Measurements from ENCODE around the gene GXYLT2. TPM values are rescaled to one million over a fixed set of nuclear protein-coding genes. Genes with fewer than 3 reads are reported as not detected.

Gene GXYLT2
- total RNA-seq, 1 donor from 2014 or later = 10.1 TPM

- Histone ChIP-seq H3K4me3 (no peak overlapping the region), H3K36me3 (no peaks in the 10 kb centered on the region), H3K27me3 (no peaks in the 10 kb centered on the region), H3K27ac (peak overlapping the region; percentile 38), H3K4me1 (no peaks in the 10 kb centered on the region), H3K9me3 (no peaks in the 10 kb centered on the region)
- intact Hi-C loops (cut with DNase I) = loop anchor here (10.0 kb wide), 1 partner anchor 111 kb away; the partner anchor contains the start of gene EBLN2
- no peak for TF ChIP-seq POLR2AphosphoS5 (IDR thresholded peaks at IDR 0.05; ENCODE audit: insufficient read depth in 1 of 2, low read depth in 1 of 2)
- TF ChIP-seq, protein P1, sequence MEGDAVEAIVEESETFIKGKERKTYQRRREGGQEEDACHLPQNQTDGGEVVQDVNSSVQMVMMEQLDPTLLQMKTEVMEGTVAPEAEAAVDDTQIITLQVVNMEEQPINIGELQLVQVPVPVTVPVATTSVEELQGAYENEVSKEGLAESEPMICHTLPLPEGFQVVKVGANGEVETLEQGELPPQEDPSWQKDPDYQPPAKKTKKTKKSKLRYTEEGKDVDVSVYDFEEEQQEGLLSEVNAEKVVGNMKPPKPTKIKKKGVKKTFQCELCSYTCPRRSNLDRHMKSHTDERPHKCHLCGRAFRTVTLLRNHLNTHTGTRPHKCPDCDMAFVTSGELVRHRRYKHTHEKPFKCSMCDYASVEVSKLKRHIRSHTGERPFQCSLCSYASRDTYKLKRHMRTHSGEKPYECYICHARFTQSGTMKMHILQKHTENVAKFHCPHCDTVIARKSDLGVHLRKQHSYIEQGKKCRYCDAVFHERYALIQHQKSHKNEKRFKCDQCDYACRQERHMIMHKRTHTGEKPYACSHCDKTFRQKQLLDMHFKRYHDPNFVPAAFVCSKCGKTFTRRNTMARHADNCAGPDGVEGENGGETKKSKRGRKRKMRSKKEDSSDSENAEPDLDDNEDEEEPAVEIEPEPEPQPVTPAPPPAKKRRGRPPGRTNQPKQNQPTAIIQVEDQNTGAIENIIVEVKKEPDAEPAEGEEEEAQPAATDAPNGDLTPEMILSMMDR (IDR thresholded peaks at IDR 0.05) = no peak
- TF ChIP-seq POLR2A (IDR thresholded peaks at IDR 0.05) = no peak
- DNase-seq (ENCODE audit: extremely low spot score in 2 of 2) = no peak
These were observed 65.6 kb downstream of the GXYLT2 start for GRCh38 chr3:72953325-72953956.

GRCh38 chr3:72957297-72957696, 69.5 kb downstream of the GXYLT2 start:
- Histone ChIP-seq H3K36me3 (no peaks in the 10 kb centered on the region), H3K27ac (no peak overlapping the region), H3K4me3 (no peak overlapping the region), H3K9me3 (no peaks in the 10 kb centered on the region), H3K4me1 (peaks cover 4% of the 10 kb centered on the region), H3K27me3 (no peaks in the 10 kb centered on the region)
- intact Hi-C loops (cut with DNase I) = loop anchor here (10.0 kb wide), 1 partner anchor 108 kb away; the partner anchor contains the start of gene EBLN2
- no peak for DNase-seq (ENCODE audit: extremely low spot score in 2 of 2)
- TF ChIP-seq POLR2AphosphoS5 (IDR thresholded peaks at IDR 0.05; ENCODE audit: insufficient read depth in 1 of 2, low read depth in 1 of 2) (no peak), POLR2A (IDR thresholded peaks at IDR 0.05) (no peak)
- TF ChIP-seq, protein P1 (IDR thresholded peaks at IDR 0.05) = no peak

DNA sequence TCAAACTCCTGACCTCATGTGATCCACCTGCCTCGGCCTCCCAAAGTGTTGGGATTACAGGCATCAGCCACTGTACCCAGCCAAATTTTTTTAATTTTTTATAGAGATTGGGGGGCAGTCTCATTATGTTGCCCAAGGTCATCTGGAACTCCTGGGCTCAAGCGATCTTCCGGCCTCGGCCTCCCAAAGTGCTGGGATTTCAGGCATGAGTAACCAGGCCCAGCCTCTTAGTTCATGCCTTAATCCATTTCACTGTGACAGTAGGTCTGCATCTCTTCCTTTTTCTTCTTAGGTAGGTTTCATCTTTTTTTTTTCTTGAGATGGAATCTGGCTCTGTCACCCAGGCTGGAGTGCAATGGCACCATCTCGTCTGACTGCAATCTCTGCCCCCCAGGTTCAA, 71.5 kb downstream of the GXYLT2 start:
- H3K36me3 ChIP-seq = no peaks in the 10 kb centered on the region
- no peak overlapping the region for H3K27ac ChIP-seq
- TF ChIP-seq, protein P1 (IDR thresholded peaks at IDR 0.05) = no peak
- TF ChIP-seq POLR2A (IDR thresholded peaks at IDR 0.05) (no peak), POLR2AphosphoS5 (IDR thresholded peaks at IDR 0.05; ENCODE audit: insufficient read depth in 1 of 2, low read depth in 1 of 2) (no peak)
- DNase-seq (ENCODE audit: extremely low spot score in 2 of 2) = no peak
- intact Hi-C loops (cut with DNase I) = loop anchor here (10.0 kb wide), 1 partner anchor 105 kb away; the partner anchor contains the start of gene EBLN2
- H3K9me3 ChIP-seq = no peaks in the 10 kb centered on the region
- peaks cover 4% of the 10 kb centered on the region for H3K4me1 ChIP-seq
- no peak overlapping the region for H3K4me3 ChIP-seq
- no peaks in the 10 kb centered on the region for H3K27me3 ChIP-seq

DNA sequence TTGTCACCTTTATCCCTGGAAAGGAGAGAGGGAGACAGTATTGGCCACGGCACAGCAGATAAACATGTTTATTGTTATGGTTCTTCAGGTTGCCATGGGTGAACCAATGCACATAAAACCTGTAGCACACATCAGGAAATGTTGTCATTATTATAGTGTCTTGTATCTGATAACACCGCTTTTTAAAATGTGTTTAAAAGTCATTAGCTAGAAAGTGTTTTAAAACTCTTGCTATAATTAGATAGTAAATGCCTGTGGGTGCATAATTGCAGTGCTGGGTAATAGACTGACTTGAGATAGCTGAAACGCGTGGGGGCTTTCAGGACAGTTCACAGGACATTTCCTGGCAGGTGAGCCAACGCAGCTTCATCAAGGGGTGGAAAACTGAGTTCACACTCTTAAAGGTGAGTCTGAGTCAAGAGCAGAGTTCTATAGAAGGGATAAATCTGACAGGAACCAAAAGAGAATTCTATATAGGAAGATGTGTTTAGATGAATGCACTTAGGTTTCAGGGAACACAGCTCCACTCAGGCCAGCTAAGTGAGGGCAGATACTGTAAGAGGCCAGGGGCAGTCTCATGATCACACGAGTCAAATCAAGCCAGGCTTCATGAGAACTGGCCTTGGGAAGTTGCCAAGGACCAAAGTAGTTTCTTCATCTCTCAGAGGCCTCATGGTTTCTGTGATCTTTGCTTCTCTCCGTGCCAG, 73.1 kb downstream of the GXYLT2 start:
- H3K4me3 ChIP-seq = no peak overlapping the region
- DNase-seq (ENCODE audit: extremely low spot score in 2 of 2) = no peak
- no peak overlapping the region for H3K27ac ChIP-seq
- H3K9me3 ChIP-seq = no peaks in the 10 kb centered on the region
- no peaks in the 10 kb centered on the region for H3K36me3 ChIP-seq
- TF ChIP-seq POLR2A (IDR thresholded peaks at IDR 0.05) = no peak
- TF ChIP-seq POLR2AphosphoS5 (IDR thresholded peaks at IDR 0.05; ENCODE audit: insufficient read depth in 1 of 2, low read depth in 1 of 2) = no peak
- TF ChIP-seq, protein P1 (IDR thresholded peaks at IDR 0.05) = no peak
- intact Hi-C loops (cut with DNase I) = no loop called here
- H3K4me1 ChIP-seq = peaks cover 4% of the 10 kb centered on the region
- no peaks in the 10 kb centered on the region for H3K27me3 ChIP-seq

DNA sequence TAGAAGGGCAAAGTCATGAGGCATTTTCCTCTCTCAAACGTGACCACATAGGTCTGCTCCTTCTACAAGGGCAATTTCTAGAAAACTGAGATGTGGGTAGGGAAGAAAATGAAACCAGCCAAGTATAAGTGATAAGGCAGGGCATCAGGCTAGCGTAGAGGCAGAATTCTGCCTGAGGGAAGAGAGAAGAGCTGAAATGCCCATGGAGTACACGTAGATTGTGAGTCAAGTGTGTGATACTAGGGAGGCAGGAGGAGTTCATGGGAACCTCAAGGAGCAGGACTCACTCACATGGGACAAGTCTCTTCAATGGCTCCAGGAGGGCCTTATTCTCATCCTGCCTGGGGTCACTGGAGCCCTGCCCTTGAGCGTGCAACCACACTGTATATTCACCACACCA, 73.9 kb downstream of the GXYLT2 start:
- no peak overlapping the region for H3K27ac ChIP-seq
- no peak for DNase-seq (ENCODE audit: extremely low spot score in 2 of 2)
- H3K36me3 ChIP-seq = no peaks in the 10 kb centered on the region
- intact Hi-C loops (cut with DNase I) = no loop called here
- TF ChIP-seq, protein P1 (IDR thresholded peaks at IDR 0.05) = no peak
- TF ChIP-seq POLR2A (IDR thresholded peaks at IDR 0.05) (no peak), POLR2AphosphoS5 (IDR thresholded peaks at IDR 0.05; ENCODE audit: insufficient read depth in 1 of 2, low read depth in 1 of 2) (no peak)
- no peaks in the 10 kb centered on the region for H3K9me3 ChIP-seq
- H3K4me1 ChIP-seq = peaks cover 4% of the 10 kb centered on the region
- no peaks in the 10 kb centered on the region for H3K27me3 ChIP-seq
- H3K4me3 ChIP-seq = no peak overlapping the region
